HepG2 (cell line): ENCODE results near the gene SPG7. TPM values are rescaled to one million over a fixed set of nuclear protein-coding genes. Genes with fewer than 3 reads are reported as not detected.

Experiments used
- ARNT2 ChIP-seq: sonication (generic); formaldehyde crosslinking; IDR thresholded peaks from 2 replicates; pipeline ENCODE4 v1.8.0; 2022; ENCODE audit warnings: mild to moderate bottlenecking, low read depth, missing genetic modification reagents, moderate library complexity
- BRCA1 ChIP-seq: sonication (generic); formaldehyde crosslinking; IDR thresholded peaks from 2 replicates; pipeline ENCODE4 v1.4.0; 2020; ENCODE audit warnings: missing genetic modification reagents
- CCAR2 ChIP-seq: fragments of 200-400 bp; formaldehyde crosslinking; optimal IDR thresholded peaks from 2 replicates; pipeline ENCODE3; 2018; ENCODE audit warnings: low read depth, mild to moderate bottlenecking, low read length, moderate library complexity
- KDM1A ChIP-seq: IDR thresholded peaks from 2 replicates; pipeline ENCODE4 v1.6.1; 2016; ENCODE audit warnings: missing compliant biosample characterization
- KDM6A ChIP-seq: IDR thresholded peaks from 2 replicates; pipeline ENCODE4 v1.6.1; 2016; ENCODE audit warnings: low read depth
- MAFF ChIP-seq: IDR thresholded peaks from 2 replicates; pipeline ENCODE4 v1.6.1; 2011; ENCODE audit warnings: low read depth, low read length, improper control_type of control experiment
- MYNN ChIP-seq: sonication (generic); formaldehyde crosslinking; IDR thresholded peaks from 2 replicates; pipeline ENCODE4 v1.4.0; 2020; ENCODE audit warnings: mild to moderate bottlenecking, low read depth, missing genetic modification reagents
- NONO ChIP-seq, 2 experiments: fragments of 450-650 bp in 1 of 2; sonication (generic) in 1 of 2; formaldehyde crosslinking in 1 of 2; IDR thresholded peaks in 1 of 2; conservative IDR thresholded peaks in 1 of 2; 2 replicates each; pipeline versions ENCODE4 v1.6.1 to v1.8.0; 2017 to 2022; ENCODE audit warnings: mild to moderate bottlenecking in 1 of 2, missing genetic modification reagents in 1 of 2, moderate library complexity in 1 of 2
- PRMT3 ChIP-seq: sonication (generic); formaldehyde crosslinking; IDR thresholded peaks from 2 replicates; pipeline ENCODE4 v1.8.1; 2022; ENCODE audit warnings: low read depth, mild to moderate bottlenecking, moderate library complexity, missing genetic modification reagents, borderline replicate concordance
- REPIN1 ChIP-seq: sonication (generic); formaldehyde crosslinking; IDR thresholded peaks from 2 replicates; pipeline ENCODE4 v1.8.0; 2022; ENCODE audit warnings: missing genetic modification reagents, low read depth, mild to moderate bottlenecking, borderline replicate concordance
- RXRA ChIP-seq: sonication (generic); formaldehyde crosslinking; IDR thresholded peaks from 2 replicates; pipeline ENCODE4 v1.5.1; 2020; ENCODE audit warnings: missing genetic modification reagents
- RXRB ChIP-seq: IDR thresholded peaks from 2 replicates; pipeline ENCODE4 v1.6.1; 2016; ENCODE audit warnings: borderline replicate concordance, missing genetic modification reagents, missing compliant biosample characterization
- SMAD3 ChIP-seq: sonication (generic); formaldehyde crosslinking; IDR thresholded peaks from 2 replicates; pipeline ENCODE4 v1.4.0; 2020; ENCODE audit warnings: missing genetic modification reagents
- TOE1 ChIP-seq: sonication (generic); formaldehyde crosslinking; IDR thresholded peaks from 2 replicates; pipeline ENCODE4 v1.4.0; 2020; ENCODE audit warnings: mild to moderate bottlenecking, missing genetic modification reagents
- ZMYM3 ChIP-seq: sonication (generic); formaldehyde crosslinking; IDR thresholded peaks from 2 replicates; pipeline ENCODE4 v1.5.1; 2020; ENCODE audit warnings: mild to moderate bottlenecking, missing genetic modification reagents
- ZMYM4 ChIP-seq: sonication (generic); formaldehyde crosslinking; IDR thresholded peaks from 2 replicates; pipeline ENCODE4 v1.8.1; 2023; ENCODE audit warnings: mild to moderate bottlenecking, missing genetic modification reagents
- ZNF3 ChIP-seq: IDR thresholded peaks from 2 replicates; pipeline ENCODE4 v1.7.0; 2017; ENCODE audit warnings: inconsistent platforms
- ZNF333 ChIP-seq: sonication (generic); formaldehyde crosslinking; IDR thresholded peaks from 2 replicates; pipeline ENCODE4 v1.4.0; 2020; ENCODE audit warnings: mild to moderate bottlenecking, missing genetic modification reagents, borderline replicate concordance
- ZNF337 ChIP-seq: sonication (generic); formaldehyde crosslinking; IDR thresholded peaks from 2 replicates; pipeline ENCODE4 v1.5.1; 2020; ENCODE audit warnings: missing genetic modification reagents, low read depth, mild to moderate bottlenecking, borderline replicate concordance
- ZNF543 ChIP-seq: sonication (generic); formaldehyde crosslinking; IDR thresholded peaks from 2 replicates; pipeline ENCODE4 v1.4.0; 2020; ENCODE audit warnings: mild to moderate bottlenecking, missing genetic modification reagents
- ZNF557 ChIP-seq: sonication (generic); formaldehyde crosslinking; IDR thresholded peaks from 2 replicates; pipeline ENCODE4 v1.4.0; 2020; ENCODE audit warnings: missing genetic modification reagents
- ZNF761 ChIP-seq: sonication (generic); formaldehyde crosslinking; conservative IDR thresholded peaks from 2 replicates; pipeline ENCODE4 v1.4.0; 2020; ENCODE audit warnings: mild to moderate bottlenecking, missing genetic modification reagents
- ZNF766 ChIP-seq: sonication (generic); formaldehyde crosslinking; IDR thresholded peaks from 2 replicates; pipeline ENCODE4 v1.5.0; 2020; ENCODE audit warnings: missing genetic modification reagents, borderline replicate concordance
- ZSCAN9 ChIP-seq: IDR thresholded peaks from 2 replicates; pipeline ENCODE4 v1.6.1; 2016; ENCODE audit warnings: borderline replicate concordance
- polyA plus RNA-seq, 8 experiments: library from polyadenylated mRNA; depleted of rRNA in 3 of 8; stranded (reverse) in 7 of 8; unstranded in 1 of 8; fragments of >200 nt; fragmentation: Illumina TruSeq in 4 of 8; extraction: Trizol in 4 of 8; gene quantifications; 2 replicates each; pipeline versions ENCODE4 v1.2.1 to v1.2.3, GENCODE V29; 2011 to 2016; ENCODE audit warnings: low read depth in 4 of 8, missing spikeins in 1 of 8, mixed read lengths in 1 of 8; ENCODE audit not compliant: insufficient read depth in 1 of 8
- total RNA-seq, 5 experiments: library from RNA; depleted of rRNA; stranded (reverse); fragments of >200 nt; fragmentation: Illumina TruSeq; extraction: Trizol; gene quantifications; 2 replicates each; pipeline ENCODE4 v1.2.3, GENCODE V29; 2016; ENCODE audit warnings: low read depth in 1 of 5
- TF ChIP-seq, protein P1 (sequence below): sonication (generic); formaldehyde crosslinking; IDR thresholded peaks from 2 replicates; pipeline ENCODE4 v1.8.0; 2022; ENCODE audit warnings: mild to moderate bottlenecking, missing genetic modification reagents; ENCODE audit not compliant: insufficient replicate concordance
- TF ChIP-seq, protein P2 (sequence below): IDR thresholded peaks from 2 replicates; pipeline ENCODE4 v1.6.1; 2016
- TF ChIP-seq, protein P3 (sequence below): sonication (generic); formaldehyde crosslinking; conservative IDR thresholded peaks from 2 replicates; pipeline ENCODE4 v1.8.0; 2022; ENCODE audit warnings: missing genetic modification reagents

SPG7 gene
- total and polyA plus RNA-seq, 2 of the 13 experiments (the other 11 are each of a cell fraction or from before 2014, with no cell fraction given): 66.0 to 136 TPM

DNA sequence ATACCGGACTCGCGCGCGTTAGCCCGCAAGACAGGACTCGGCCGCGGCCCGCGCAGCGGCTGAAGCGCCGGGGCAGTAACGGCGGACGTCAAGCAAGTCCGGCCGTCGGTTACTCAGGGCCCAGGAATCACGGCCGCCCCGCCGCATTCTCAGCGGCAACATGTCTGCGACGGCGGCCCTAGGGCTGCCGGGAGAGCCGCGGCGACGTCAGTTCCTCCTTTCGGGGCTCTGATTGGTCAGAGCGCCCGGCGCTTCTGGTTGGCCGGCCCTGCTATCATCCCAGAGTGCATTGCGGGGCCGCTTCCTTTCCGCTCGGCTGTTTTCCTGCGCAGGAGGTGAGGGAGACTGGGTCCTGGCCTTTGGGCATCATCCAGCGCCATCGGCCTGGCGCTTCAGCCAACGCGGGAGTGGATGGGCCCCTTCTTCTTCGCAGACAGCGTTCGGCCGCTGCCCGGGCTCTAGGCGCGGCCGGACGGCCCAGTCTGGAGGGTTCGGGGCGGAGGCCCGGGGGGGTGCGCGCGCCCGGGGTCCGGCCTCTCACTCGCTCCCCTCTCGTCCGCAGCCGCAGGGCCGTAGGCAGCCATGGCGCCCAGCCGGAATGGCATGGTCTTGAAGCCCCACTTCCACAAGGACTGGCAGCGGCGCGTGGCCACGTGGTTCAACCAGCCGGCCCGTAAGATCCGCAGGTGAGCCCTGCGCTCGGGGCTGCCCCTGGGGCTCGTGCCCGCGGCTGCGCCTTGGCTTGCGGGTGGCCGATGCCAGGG is 52.4 kb downstream of the SPG7 start, which contains the start of gene RPL13 (continued):
- TF ChIP-seq, protein P1, sequence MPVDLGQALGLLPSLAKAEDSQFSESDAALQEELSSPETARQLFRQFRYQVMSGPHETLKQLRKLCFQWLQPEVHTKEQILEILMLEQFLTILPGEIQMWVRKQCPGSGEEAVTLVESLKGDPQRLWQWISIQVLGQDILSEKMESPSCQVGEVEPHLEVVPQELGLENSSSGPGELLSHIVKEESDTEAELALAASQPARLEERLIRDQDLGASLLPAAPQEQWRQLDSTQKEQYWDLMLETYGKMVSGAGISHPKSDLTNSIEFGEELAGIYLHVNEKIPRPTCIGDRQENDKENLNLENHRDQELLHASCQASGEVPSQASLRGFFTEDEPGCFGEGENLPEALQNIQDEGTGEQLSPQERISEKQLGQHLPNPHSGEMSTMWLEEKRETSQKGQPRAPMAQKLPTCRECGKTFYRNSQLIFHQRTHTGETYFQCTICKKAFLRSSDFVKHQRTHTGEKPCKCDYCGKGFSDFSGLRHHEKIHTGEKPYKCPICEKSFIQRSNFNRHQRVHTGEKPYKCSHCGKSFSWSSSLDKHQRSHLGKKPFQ (CRISPR knock-in tag): peak; percentile 56
- no peak for TF ChIP-seq CCAR2
- TF ChIP-seq ZMYM3 (CRISPR knock-in tag): peak; percentile 47; the same call in 1 of the 2 replicates
- no peak; the same call in 1 of the 2 replicates for TF ChIP-seq ZNF766
- peak; percentile 91 for TF ChIP-seq ZNF761 (CRISPR knock-in tag)
- TF ChIP-seq ARNT2 (CRISPR knock-in tag): peak; percentile 91
- TF ChIP-seq MAFF: no peak
- TF ChIP-seq ZNF337 (CRISPR knock-in tag): peak; percentile 87; the same call in 1 of the 2 replicates
- TF ChIP-seq TOE1 (CRISPR knock-in tag): peak; percentile 61; the same call in 1 of the 2 replicates
- peak; percentile 93; the same call in 1 of the 2 replicates for TF ChIP-seq BRCA1 (CRISPR knock-in tag)
- TF ChIP-seq ZNF3 (CRISPR knock-in tag): no peak
- TF ChIP-seq SMAD3: peak; percentile 85; the same call in 1 of the 2 replicates
- peak; percentile 62 for TF ChIP-seq REPIN1 (CRISPR knock-in tag)
- peak; percentile 86 for TF ChIP-seq ZMYM4 (CRISPR knock-in tag)
- peak; percentile 87 for TF ChIP-seq ZSCAN9
- TF ChIP-seq, protein P2, sequence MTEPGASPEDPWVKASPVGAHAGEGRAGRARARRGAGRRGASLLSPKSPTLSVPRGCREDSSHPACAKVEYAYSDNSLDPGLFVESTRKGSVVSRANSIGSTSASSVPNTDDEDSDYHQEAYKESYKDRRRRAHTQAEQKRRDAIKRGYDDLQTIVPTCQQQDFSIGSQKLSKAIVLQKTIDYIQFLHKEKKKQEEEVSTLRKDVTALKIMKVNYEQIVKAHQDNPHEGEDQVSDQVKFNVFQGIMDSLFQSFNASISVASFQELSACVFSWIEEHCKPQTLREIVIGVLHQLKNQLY: peak; percentile 47; the same call in 1 of the 2 replicates
- TF ChIP-seq ZNF543 (CRISPR knock-in tag): peak; percentile 95
- peak; percentile 16; the same call in 1 of the 2 replicates for TF ChIP-seq ZNF333 (CRISPR knock-in tag)
- TF ChIP-seq NONO (IDR thresholded peaks at IDR 0.05): no peak
- TF ChIP-seq NONO (CRISPR knock-in tag; conservative IDR thresholded peaks at IDR 0.05): peak; percentile 81
- TF ChIP-seq PRMT3 (CRISPR knock-in tag): peak; percentile 89; the same call in 1 of the 2 replicates
- peak; percentile 83; the same call in 1 of the 2 replicates for TF ChIP-seq ZNF557 (CRISPR knock-in tag)
- peak; percentile 78 for TF ChIP-seq RXRB
- TF ChIP-seq KDM6A: peak; percentile 29; the same call in 1 of the 2 replicates
- TF ChIP-seq RXRA: peak; percentile 91
- no peak for TF ChIP-seq KDM1A (CRISPR knock-in tag)
- TF ChIP-seq MYNN (CRISPR knock-in tag): peak; percentile 31
- TF ChIP-seq, protein P3, sequence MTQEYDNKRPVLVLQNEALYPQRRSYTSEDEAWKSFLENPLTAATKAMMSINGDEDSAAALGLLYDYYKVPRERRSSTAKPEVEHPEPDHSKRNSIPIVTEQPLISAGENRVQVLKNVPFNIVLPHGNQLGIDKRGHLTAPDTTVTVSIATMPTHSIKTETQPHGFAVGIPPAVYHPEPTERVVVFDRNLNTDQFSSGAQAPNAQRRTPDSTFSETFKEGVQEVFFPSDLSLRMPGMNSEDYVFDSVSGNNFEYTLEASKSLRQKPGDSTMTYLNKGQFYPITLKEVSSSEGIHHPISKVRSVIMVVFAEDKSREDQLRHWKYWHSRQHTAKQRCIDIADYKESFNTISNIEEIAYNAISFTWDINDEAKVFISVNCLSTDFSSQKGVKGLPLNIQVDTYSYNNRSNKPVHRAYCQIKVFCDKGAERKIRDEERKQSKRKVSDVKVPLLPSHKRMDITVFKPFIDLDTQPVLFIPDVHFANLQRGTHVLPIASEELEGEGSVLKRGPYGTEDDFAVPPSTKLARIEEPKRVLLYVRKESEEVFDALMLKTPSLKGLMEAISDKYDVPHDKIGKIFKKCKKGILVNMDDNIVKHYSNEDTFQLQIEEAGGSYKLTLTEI (CRISPR knock-in tag): no peak; the same call in 1 of the 2 replicates
